Upper lobe of right lung (tissue), 1 donor: ENCODE results near the gene LRIG2. TPM values are rescaled to one million over a fixed set of nuclear protein-coding genes. Genes with fewer than 3 reads are reported as not detected.

Experiments used
- ATAC-seq: fragments of 200-7000 bp; cut with Tn5 transposase; one replicate; pipeline ENCODE4 v1.9.1; 2020; ENCODE audit warnings: mild to moderate bottlenecking, moderate library complexity
- DNase-seq: peaks from one replicate; pipeline ENCODE4 v3.0.0-alpha.2; 2020
- H3K27ac ChIP-seq: fragments of 200-600 bp; one replicate; pipeline ENCODE4 v1.8.0; 2022
- H3K27me3 ChIP-seq: fragments of 200-600 bp; one replicate; pipeline ENCODE4 v1.8.0; 2022; ENCODE audit warnings: mild to moderate bottlenecking
- H3K36me3 ChIP-seq: fragments of 200-600 bp; one replicate; pipeline ENCODE4 v1.8.0; 2022
- H3K4me1 ChIP-seq: fragments of 200-600 bp; one replicate; pipeline ENCODE4 v1.8.0; 2022
- H3K4me3 ChIP-seq: fragments of 200-600 bp; one replicate; pipeline ENCODE4 v1.8.0; 2022; ENCODE audit warnings: mild to moderate bottlenecking
- H3K9me3 ChIP-seq: fragments of 200-600 bp; one replicate; pipeline ENCODE4 v1.8.0; 2022
- CTCF ChIP-seq: fragments of 200-600 bp; IDR thresholded peaks from one replicate; pipeline ENCODE4 v1.8.0; 2022; ENCODE audit warnings: antibody characterized with exemption
- intact Hi-C: fragments of 100-400 bp; cut with DNase I; formaldehyde crosslinking; loops from one replicate; pipeline ENCODE4 v1.11.0; 2022
- total RNA-seq: library from RNA; stranded (reverse); fragmentation: NEBNext Ultra II Directional; extraction: Animal tissue kit (Norgen Biotek cat#: 25700); gene quantifications from one replicate; pipeline ENCODE4 v1.2.1, GENCODE V29; 2021
- donor health status: DM: no; HTN: yes; CAD: no; lungs with severe emphysema.

The LRIG2 gene
- total RNA-seq, 1 donor from 2014 or later = 10.9 TPM

- intact Hi-C loops = no loop called here
- no peak for TF ChIP-seq CTCF
- Histone ChIP-seq H3K9me3 (no peaks in the 10 kb centered on the region), H3K4me1 (no peaks in the 10 kb centered on the region), H3K4me3 (no peak overlapping the region), H3K27me3 (no peaks in the 10 kb centered on the region), H3K27ac (no peak overlapping the region), H3K36me3 (no peaks in the 10 kb centered on the region)
- ATAC-seq (peak; percentile 22), DNase-seq (no peak)
These were observed 97.5 kb downstream of the LRIG2 start for GRCh38 chr1:113170519-113170918.

GRCh38 chr1:113178106-113178505 is 105.1 kb downstream of the LRIG2 start:
- H3K4me1 ChIP-seq = no peaks in the 10 kb centered on the region
- no peak overlapping the region for H3K27ac ChIP-seq
- no peaks in the 10 kb centered on the region for H3K9me3 ChIP-seq
- no peaks in the 10 kb centered on the region for H3K36me3 ChIP-seq
- intact Hi-C loops = no loop called here
- no peaks in the 10 kb centered on the region for H3K27me3 ChIP-seq
- DNase-seq = no peak
- TF ChIP-seq CTCF = no peak
- ATAC-seq = no peak
- no peak overlapping the region for H3K4me3 ChIP-seq

GRCh38 chr1:113178522-113178921 is 105.5 kb downstream of the LRIG2 start:
- intact Hi-C loops = no loop called here
- H3K9me3 ChIP-seq = no peaks in the 10 kb centered on the region
- TF ChIP-seq CTCF = no peak
- H3K27me3 ChIP-seq = no peaks in the 10 kb centered on the region
- ATAC-seq (no peak), DNase-seq (no peak)
- no peaks in the 10 kb centered on the region for H3K36me3 ChIP-seq
- H3K4me1 ChIP-seq = no peaks in the 10 kb centered on the region
- no peak overlapping the region for H3K4me3 ChIP-seq
- H3K27ac ChIP-seq = no peak overlapping the region

Other genes starting within 250 kb of the LRIG2 start
- 8.6 TPM for gene SLC16A1, start 117.0 kb upstream of the LRIG2 start, total RNA-seq